K562 (cell line): ENCODE measurements around the gene RBMS3. TPM values are rescaled to one million over a fixed set of nuclear protein-coding genes. Genes with fewer than 3 reads are reported as not detected.

Experiments used
- ATAC-seq: fragments of 200-7000 bp; cut with Tn5 transposase; 3 replicates; pipeline ENCODE4 v1.9.1; 2020; ENCODE audit warnings: moderate library complexity
- BruUV-seq: library from RNA; stranded (reverse); fragments of 400-500 nt; replicated peaks from 2 replicates; lab custom pipeline; 2021; lab: Mats Ljungman, UMichigan
- CTCF ChIA-PET: fragments of 300-600 bp; formaldehyde crosslinking; extraction: SDS; loops from one replicate; lab custom pipeline; 2021; ENCODE audit warnings: low intra/inter-chr PET ratio; lab: Yijun Ruan, JAX
- POLR2A ChIA-PET: fragments of 300-600, 350-650 bp; sonication (Branson Sonifier 250); formaldehyde crosslinking; extraction: SDS; loops from one replicate; lab custom pipeline; 2021; ENCODE audit warnings: antibody characterized with exemption, inconsistent platforms; lab: Yijun Ruan, JAX
- DNase-seq, 4 experiments: peaks; one replicate each; pipeline versions ENCODE4 v3.0.0 to v3.0.0-alpha.2; 2011 to 2018; ENCODE audit warnings: low spot score in 3 of 4, mixed read lengths in 3 of 4; ENCODE audit errors: extremely low read depth in 1 of 4
- FAIRE-seq: peaks from 2 replicates; lab custom pipeline; 2011; peaks lifted over from hg19 to GRCh38; lab: Jason Lieb, UNC
- H2AFZ ChIP-seq: 2 replicates; pipeline ENCODE4 v1.6.0; 2011; ENCODE audit warnings: low read depth, low read length, control low read depth, inconsistent platforms
- H3K27ac ChIP-seq: fragments of 200-600 bp; 3 replicates; pipeline ENCODE4 v1.8.0; 2011; ENCODE audit warnings: low read depth, mild to moderate bottlenecking, control low read depth, inconsistent platforms, low read length, moderate library complexity, mixed read lengths; ENCODE audit errors: extremely low read depth
- H3K27me3 ChIP-seq, 2 experiments: fragments of 300-600 bp in 1 of 2; 2 replicates in 1 of 2; 3 replicates in 1 of 2; pipeline versions ENCODE4 v1.6.0 to v1.8.0; 2011; ENCODE audit warnings: inconsistent platforms in 2 of 2, low read length in 2 of 2, mild to moderate bottlenecking in 1 of 2, mixed read lengths in 1 of 2, moderate library complexity in 1 of 2; ENCODE audit not compliant: control insufficient read depth in 2 of 2, insufficient read depth in 2 of 2
- H3K36me3 ChIP-seq: fragments of 300-600 bp; 3 replicates; pipeline ENCODE4 v1.8.0; 2011; ENCODE audit warnings: mild to moderate bottlenecking, low read length, inconsistent platforms; ENCODE audit not compliant: control insufficient read depth, insufficient read depth
- H3K4me1 ChIP-seq, 2 experiments: fragments of 200-600 bp in 1 of 2; replicated peaks in 1 of 2; 2 replicates in 1 of 2; 3 replicates in 1 of 2; pipeline versions ENCODE4 v1.5.1 to v1.8.0; 2011; ENCODE audit warnings: inconsistent platforms in 2 of 2, low read length in 2 of 2, mild to moderate bottlenecking in 1 of 2, mixed read lengths in 1 of 2, moderate library complexity in 1 of 2; ENCODE audit not compliant: control insufficient read depth in 2 of 2, insufficient read depth in 2 of 2
- H3K4me2 ChIP-seq: 2 replicates; pipeline ENCODE4 v1.6.1; 2011; ENCODE audit warnings: low read length, control low read depth, inconsistent platforms, mixed read lengths; ENCODE audit not compliant: insufficient read depth
- H3K4me3 ChIP-seq: fragments of 200-600 bp; sonication (generic), shearing (Covaris generic); 2 replicates; pipeline ENCODE4 v1.5.1; 2016; ENCODE audit warnings: control low read depth, inconsistent platforms
- H3K79me2 ChIP-seq: fragments of 200-600 bp; 3 replicates; pipeline ENCODE4 v1.8.0; 2011; ENCODE audit warnings: low read length, inconsistent platforms; ENCODE audit not compliant: control insufficient read depth, insufficient read depth
- H3K9ac ChIP-seq, 2 experiments: 2 replicates each; pipeline versions ENCODE4 v1.6.0 to v1.6.1; 2011; ENCODE audit warnings: low read depth in 2 of 2, low read length in 2 of 2, control low read depth in 1 of 2, inconsistent platforms in 1 of 2, mild to moderate bottlenecking in 1 of 2, mixed read lengths in 1 of 2; ENCODE audit not compliant: insufficient read depth in 1 of 2
- H3K9me1 ChIP-seq: one replicate; pipeline ENCODE4 v1.6.0; 2011; ENCODE audit warnings: inconsistent platforms, mild to moderate bottlenecking, low read length, moderate library complexity; ENCODE audit not compliant: control insufficient read depth, insufficient read depth
- H3K9me3 ChIP-seq: replicated peaks from 2 replicates; pipeline ENCODE4 v1.5.1; 2011; ENCODE audit warnings: low read depth, low read length, inconsistent platforms; ENCODE audit not compliant: control insufficient read depth, insufficient read depth
- H4K20me1 ChIP-seq: replicated peaks from 2 replicates; pipeline ENCODE4 v1.6.1; 2011; ENCODE audit warnings: low read length, inconsistent platforms, mixed read lengths; ENCODE audit not compliant: control insufficient read depth, insufficient read depth
- CCNT2 ChIP-seq: IDR thresholded peaks from 2 replicates; pipeline ENCODE4 v1.6.1; 2011; ENCODE audit warnings: borderline replicate concordance, low read depth, mild to moderate bottlenecking, moderate library complexity, mixed read lengths, low read length; ENCODE audit not compliant: insufficient read length; ENCODE audit errors: extremely low read depth
- HLTF ChIP-seq: fragments of 450-650 bp; IDR thresholded peaks from 2 replicates; pipeline ENCODE4 v1.6.1; 2016
- HMGN3 ChIP-seq: IDR thresholded peaks from 2 replicates; pipeline ENCODE4 v1.6.1; 2011; ENCODE audit warnings: borderline replicate concordance, low read depth, mild to moderate bottlenecking, mixed read lengths, low read length; ENCODE audit not compliant: insufficient read length; ENCODE audit errors: extremely low read depth
- JUN ChIP-seq, 2 experiments: sonication (generic) in 1 of 2; formaldehyde crosslinking in 1 of 2; IDR thresholded peaks; 2 replicates each; pipeline versions ENCODE4 v1.6.1 to v1.8.0; 2012 to 2022; ENCODE audit warnings: borderline replicate concordance in 2 of 2, mild to moderate bottlenecking in 2 of 2, improper control_type of control experiment in 1 of 2, low read depth in 1 of 2, low read length in 1 of 2, missing genetic modification reagents in 1 of 2
- KLF13 ChIP-seq: fragments of 450-650 bp; IDR thresholded peaks from 2 replicates; pipeline ENCODE4 v1.6.1; 2016; ENCODE audit warnings: missing genetic modification characterization, low read depth, mild to moderate bottlenecking, missing compliant biosample characterization, moderate library complexity, borderline replicate concordance
- PHF20 ChIP-seq: fragments of 450-650 bp; IDR thresholded peaks from 2 replicates; pipeline ENCODE4 v1.6.1; 2018; ENCODE audit not compliant: partially characterized antibody
- RHOXF2B ChIP-seq: fragments of 250-450 bp; sonication (Bioruptor Pico); conservative IDR thresholded peaks from 2 replicates; pipeline ENCODE4 v1.5.1; 2021
- SOX6 ChIP-seq: fragments of 450-650 bp; IDR thresholded peaks from 2 replicates; pipeline ENCODE4 v1.6.1; 2014; ENCODE audit warnings: mild to moderate bottlenecking
- ZBTB8A ChIP-seq: fragments of 450-650 bp; IDR thresholded peaks from 2 replicates; pipeline ENCODE4 v1.6.1; 2018; ENCODE audit warnings: mild to moderate bottlenecking, moderate library complexity; ENCODE audit not compliant: partially characterized antibody
- ZNF134 ChIP-seq: fragments of 250-450 bp; sonication (Bioruptor Pico); conservative IDR thresholded peaks from 2 replicates; pipeline ENCODE4 v1.4.0; 2020
- WGBS: fragments of 100-300 bp; shearing (Covaris generic); methylation state at CpG from one replicate; pipeline ENCODE4 v1.1.6; 2016; ENCODE audit warnings: low coverage, mixed read lengths; ENCODE audit not compliant: insufficient coverage; ENCODE audit errors: missing lambda C conversion rate; 5-methylcytosine and 5-hydroxymethylcytosine counted together
- in situ Hi-C: fragments of 300-500 bp; cut with MboI; formaldehyde crosslinking; loops from 4 replicates; pipeline ENCODE4 v1.15.0; 2018; ENCODE audit warnings: inconsistent platforms, mixed read lengths
- intact Hi-C: fragments of 100-400 bp; cut with micrococcal nuclease; formaldehyde crosslinking; loops from 2 replicates; pipeline ENCODE4 v1.14.2; 2022
- polyA plus RNA-seq, 8 experiments: library from polyadenylated mRNA; depleted of rRNA in 4 of 8; stranded (reverse) in 5 of 8; unstranded in 3 of 8; fragments of >200 nt; fragmentation: Nextera tagmentation in 2 of 8; fragmentation: Illumina TruSeq in 1 of 8; extraction: Ambion mirVana in 2 of 8; extraction: Trizol in 1 of 8; gene quantifications; 2 replicates each; pipeline versions ENCODE4 v1.2.1 to v1.2.3, GENCODE V29; 2011 to 2014; ENCODE audit warnings: inconsistent platforms in 1 of 8, missing spikeins in 1 of 8
- total RNA-seq, 7 experiments: library from RNA; depleted of rRNA in 6 of 7; stranded (reverse); fragments of >200 nt in 6 of 7; fragmentation: Illumina TruSeq in 2 of 7; extraction: Trizol in 2 of 7; gene quantifications; 2 replicates each; pipeline versions ENCODE4 v1.2.1 to v1.2.3, GENCODE V29; 2011 to 2021; ENCODE audit warnings: low replicate concordance in 1 of 7
- TF ChIP-seq, protein P1 (sequence below): fragments of 450-650 bp; IDR thresholded peaks from 2 replicates; pipeline ENCODE4 v1.6.1; 2016; ENCODE audit warnings: antibody characterized with exemption
- TF ChIP-seq, protein P2 (sequence below): sonication (generic); IDR thresholded peaks from 2 replicates; pipeline ENCODE4 v1.6.1; 2016
- TF ChIP-seq, protein P3 (sequence below), 2 experiments: fragments of 450-650 bp; IDR thresholded peaks; 2 replicates each; pipeline ENCODE4 v1.6.1; 2016

RBMS3 gene
- total and polyA plus RNA-seq, 9 of the 15 experiments (the other 6 are each of a cell fraction or from before 2014, with no cell fraction given) = 0.20 TPM; not detected in 8

DNA sequence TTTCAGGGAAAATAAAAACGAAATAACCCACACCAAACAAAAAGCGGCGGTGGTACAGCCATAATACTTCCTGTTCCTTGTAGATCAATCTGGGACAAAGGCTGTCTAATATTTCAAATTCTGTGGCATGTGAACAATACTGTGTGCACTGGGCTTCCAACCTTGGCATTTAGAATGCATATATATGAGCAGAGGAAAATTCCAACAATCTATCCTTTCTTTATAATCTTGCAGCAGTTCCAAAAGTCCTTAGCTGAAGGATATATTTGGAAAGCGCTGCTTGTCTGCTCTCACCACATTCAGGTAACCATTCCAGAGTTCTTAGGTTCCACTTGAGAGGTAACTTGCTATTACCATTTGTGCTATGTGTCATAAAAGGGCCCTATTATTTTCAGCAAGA is 231.8 kb downstream of the RBMS3 start:
- Histone ChIP-seq H3K27ac (no peak overlapping the region), H3K9ac (no peak overlapping the region), H3K79me2 (no peaks in the 10 kb centered on the region), H3K27me3 (no peaks in the 10 kb centered on the region), H3K36me3 (no peaks in the 10 kb centered on the region), H3K4me1 (no peaks in the 10 kb centered on the region), H2AFZ (no peak overlapping the region), H3K4me2 (no peak overlapping the region), H3K9me1 (no peaks in the 10 kb centered on the region), H4K20me1 (no peaks in the 10 kb centered on the region), H3K9me3 (no peaks in the 10 kb centered on the region), H3K4me3 (no peak overlapping the region)
- DNase-seq (no peak), FAIRE-seq (no peak), ATAC-seq (no peak)
- POLR2A ChIA-PET = no interaction called here
- intact Hi-C loops = no loop called here
- no peak for TF ChIP-seq ZBTB8A
- 0% methylated on average over 4 of the region's 4 CpGs for WGBS
- CTCF ChIA-PET = no interaction called here
- BruUV-seq = no TSS peak
- in situ Hi-C loops = no loop called here

DNA sequence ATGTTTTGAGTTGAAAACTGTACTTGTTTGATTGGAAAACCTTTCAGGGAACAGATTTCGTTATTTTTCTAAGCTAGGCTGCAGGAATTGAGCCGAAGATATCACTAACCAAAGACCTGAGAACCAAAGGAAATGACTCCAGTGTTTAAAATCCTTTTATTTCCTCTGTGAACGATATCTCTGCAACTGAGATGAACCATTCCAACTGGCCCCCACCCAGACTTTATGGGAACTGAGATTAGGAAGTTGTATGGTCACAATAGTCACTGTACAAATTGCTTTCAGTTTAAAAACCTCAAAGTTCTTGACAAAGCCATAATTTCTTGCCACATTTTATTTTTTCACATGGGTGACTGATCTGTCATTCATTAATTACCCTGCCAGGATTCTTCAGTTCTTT is 232.4 kb downstream of the RBMS3 start:
- Histone ChIP-seq H3K4me2 (no peak overlapping the region), H3K4me1 (no peaks in the 10 kb centered on the region), H3K9me3 (no peaks in the 10 kb centered on the region), H4K20me1 (no peaks in the 10 kb centered on the region), H3K27ac (no peak overlapping the region), H3K4me3 (no peak overlapping the region), H3K79me2 (no peaks in the 10 kb centered on the region), H3K9ac (no peak overlapping the region), H3K36me3 (no peaks in the 10 kb centered on the region), H3K9me1 (no peaks in the 10 kb centered on the region), H2AFZ (no peak overlapping the region), H3K27me3 (no peaks in the 10 kb centered on the region)
- no TSS peak for BruUV-seq
- ATAC-seq (no peak), DNase-seq (no peak), FAIRE-seq (no peak)
- 2% methylated on average over 3 of the region's 3 CpGs for WGBS
- ChIA-PET CTCF (no interaction called here), POLR2A (no interaction called here)
- intact Hi-C loops = no loop called here
- in situ Hi-C loops = no loop called here
- no peak for TF ChIP-seq HMGN3
- no peak for TF ChIP-seq HLTF
- TF ChIP-seq, protein P1, sequence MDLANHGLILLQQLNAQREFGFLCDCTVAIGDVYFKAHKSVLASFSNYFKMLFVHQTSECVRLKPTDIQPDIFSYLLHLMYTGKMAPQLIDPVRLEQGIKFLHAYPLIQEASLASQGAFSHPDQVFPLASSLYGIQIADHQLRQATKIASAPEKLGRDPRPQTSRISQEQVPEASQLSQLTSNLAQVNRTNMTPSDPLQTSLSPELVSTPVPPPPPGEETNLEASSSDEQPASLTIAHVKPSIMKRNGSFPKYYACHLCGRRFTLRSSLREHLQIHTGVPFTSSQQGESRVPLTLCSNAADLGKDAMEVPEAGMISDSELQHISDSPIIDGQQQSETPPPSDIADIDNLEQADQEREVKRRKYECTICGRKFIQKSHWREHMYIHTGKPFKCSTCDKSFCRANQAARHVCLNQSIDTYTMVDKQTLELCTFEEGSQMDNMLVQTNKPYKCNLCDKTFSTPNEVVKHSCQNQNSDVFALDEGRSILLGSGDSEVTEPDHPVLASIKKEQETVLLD = no peak
- TF ChIP-seq, protein P2, sequence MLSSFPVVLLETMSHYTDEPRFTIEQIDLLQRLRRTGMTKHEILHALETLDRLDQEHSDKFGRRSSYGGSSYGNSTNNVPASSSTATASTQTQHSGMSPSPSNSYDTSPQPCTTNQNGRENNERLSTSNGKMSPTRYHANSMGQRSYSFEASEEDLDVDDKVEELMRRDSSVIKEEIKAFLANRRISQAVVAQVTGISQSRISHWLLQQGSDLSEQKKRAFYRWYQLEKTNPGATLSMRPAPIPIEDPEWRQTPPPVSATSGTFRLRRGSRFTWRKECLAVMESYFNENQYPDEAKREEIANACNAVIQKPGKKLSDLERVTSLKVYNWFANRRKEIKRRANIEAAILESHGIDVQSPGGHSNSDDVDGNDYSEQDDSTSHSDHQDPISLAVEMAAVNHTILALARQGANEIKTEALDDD = no peak
- no peak for TF ChIP-seq JUN (IDR thresholded peaks at IDR 0.05; ENCODE audit: borderline replicate concordance, low read depth, low read length)
- TF ChIP-seq JUN (CRISPR knock-in tag; IDR thresholded peaks at IDR 0.05; ENCODE audit: borderline replicate concordance) = no peak
- TF ChIP-seq PHF20 = no peak
- no peak for TF ChIP-seq ZNF134
- no peak for TF ChIP-seq RHOXF2B (CRISPR knock-in tag)
- no peak for TF ChIP-seq KLF13 (tag)
- no peak for TF ChIP-seq SOX6
- TF ChIP-seq, protein P3, sequence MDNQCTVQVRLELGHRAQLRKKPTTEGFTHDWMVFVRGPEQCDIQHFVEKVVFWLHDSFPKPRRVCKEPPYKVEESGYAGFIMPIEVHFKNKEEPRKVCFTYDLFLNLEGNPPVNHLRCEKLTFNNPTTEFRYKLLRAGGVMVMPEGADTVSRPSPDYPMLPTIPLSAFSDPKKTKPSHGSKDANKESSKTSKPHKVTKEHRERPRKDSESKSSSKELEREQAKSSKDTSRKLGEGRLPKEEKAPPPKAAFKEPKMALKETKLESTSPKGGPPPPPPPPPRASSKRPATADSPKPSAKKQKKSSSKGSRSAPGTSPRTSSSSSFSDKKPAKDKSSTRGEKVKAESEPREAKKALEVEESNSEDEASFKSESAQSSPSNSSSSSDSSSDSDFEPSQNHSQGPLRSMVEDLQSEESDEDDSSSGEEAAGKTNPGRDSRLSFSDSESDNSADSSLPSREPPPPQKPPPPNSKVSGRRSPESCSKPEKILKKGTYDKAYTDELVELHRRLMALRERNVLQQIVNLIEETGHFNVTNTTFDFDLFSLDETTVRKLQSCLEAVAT (IDR thresholded peaks at IDR 0.05) = no peak
- TF ChIP-seq CCNT2 = no peak
